IMR-90 (cell line): Measurements from ENCODE around the gene GTF2F2.

Experiments used
- BHLHE40 ChIP-seq: fragments of 150-350 bp; IDR thresholded peaks from 2 replicates; pipeline ENCODE4 v1.6.1; 2016; ENCODE audit warnings: mild to moderate bottlenecking, low read depth, low read length
- CTCF ChIP-seq: conservative IDR thresholded peaks from 2 replicates; pipeline ENCODE4 v1.5.1; 2012; ENCODE audit warnings: mild to moderate bottlenecking, low read depth, low read length, improper control_type of control experiment
- MAFK ChIP-seq: IDR thresholded peaks from 2 replicates; pipeline ENCODE4 v1.6.1; 2012; ENCODE audit warnings: low read depth, low read length, improper control_type of control experiment
- POLR2A ChIP-seq: IDR thresholded peaks from 2 replicates; pipeline ENCODE4 v1.6.1; 2012; ENCODE audit warnings: mild to moderate bottlenecking, low read depth, low read length
- RAD21 ChIP-seq: IDR thresholded peaks from 2 replicates; pipeline ENCODE4 v1.6.1; 2012; ENCODE audit warnings: low read length, improper control_type of control experiment
- RFX5 ChIP-seq: IDR thresholded peaks from 2 replicates; pipeline ENCODE4 v1.8.0; 2012; ENCODE audit warnings: low read depth, mild to moderate bottlenecking, low read length, moderate library complexity
- SMC3 ChIP-seq: fragments of 150-350 bp; IDR thresholded peaks from 2 replicates; pipeline ENCODE4 v1.6.1; 2016; ENCODE audit warnings: low read depth, mild to moderate bottlenecking, antibody characterized with exemption, low read length, moderate library complexity

- TF ChIP-seq CTCF (no peak), BHLHE40 (no peak), RFX5 (no peak), RAD21 (no peak), POLR2A (no peak), SMC3 (no peak), MAFK (no peak)
Observed at GRCh38 chr13:45136741-45137504, 16.6 kb downstream of the GTF2F2 start.
